HEK293 (cell line): ENCODE measurements around the gene RNF123.

Source experiments
- CTCF ChIP-seq: fragments of 450-650 bp; formaldehyde crosslinking; IDR thresholded peaks from 2 replicates; pipeline ENCODE4 v1.5.1; 2016; ENCODE audit warnings: missing biosample characterization, missing genetic modification characterization
- MZF1 ChIP-seq: fragments of 450-650 bp; formaldehyde crosslinking; IDR thresholded peaks from 2 replicates; pipeline ENCODE4 v1.5.1; 2017; ENCODE audit warnings: missing biosample characterization, missing genetic modification characterization, borderline replicate concordance
- SP2 ChIP-seq: fragments of 450-650 bp; formaldehyde crosslinking; IDR thresholded peaks from 2 replicates; pipeline ENCODE4 v1.5.1; 2016; ENCODE audit warnings: missing biosample characterization, missing genetic modification characterization
- YY1 ChIP-seq: fragments of 450-650 bp; formaldehyde crosslinking; IDR thresholded peaks from 2 replicates; pipeline ENCODE4 v1.5.1; 2018; ENCODE audit warnings: missing biosample characterization, missing genetic modification characterization
- ZBTB17 ChIP-seq: fragments of 450-650 bp; formaldehyde crosslinking; IDR thresholded peaks from 2 replicates; pipeline ENCODE4 v1.5.1; 2016; ENCODE audit warnings: missing biosample characterization, missing genetic modification characterization
- ZBTB7A ChIP-seq: fragments of 450-650 bp; formaldehyde crosslinking; IDR thresholded peaks from 2 replicates; pipeline ENCODE4 v1.5.1; 2016; ENCODE audit warnings: low read depth, missing biosample characterization, missing genetic modification characterization
- ZNF639 ChIP-seq: fragments of 450-650 bp; formaldehyde crosslinking; IDR thresholded peaks from 2 replicates; pipeline ENCODE4 v1.5.1; 2016; ENCODE audit warnings: missing biosample characterization, missing genetic modification characterization

- TF ChIP-seq CTCF (tag by site-specific recombination) (no peak), ZNF639 (tag by site-specific recombination) (no peak), ZBTB7A (tag by site-specific recombination) (no peak), YY1 (tag by site-specific recombination) (no peak), SP2 (tag by site-specific recombination) (no peak), ZBTB17 (no peak), MZF1 (tag by site-specific recombination) (no peak)
Measured at GRCh38 chr3:49655731-49656285, 33.5 kb upstream of the RNF123 start.
